ENCODE measurements around the gene ATP7A. TPM values are rescaled to one million over a fixed set of nuclear protein-coding genes. Genes with fewer than 3 reads are reported as not detected.

ATP7A gene
- total RNA-seq, 6 experiments from 2014 or later = 2.1 to 3.9 (median 3.2) TPM

GRCh38 chrX:77894921-77895886 lies 15.3 kb upstream of the ATP7A start, which contains the start of gene MAGT1:
TSS of gene MAGT1 (minus strand) at chrX:77895435. CDS start at chrX:77895410, 25 bp downstream.
- H3K4me3 ChIP-seq = peak within 1 kb of the TSS; percentile 48 to 67 (median 57)
- 20% methylated on average over 42 of the region's 49 CpGs for WGBS (ENCODE audit: insufficient coverage, low coverage, low lambda C conversion rate, missing lambda C conversion rate)
- intact Hi-C loops (cut with DNase I) = no loop called here
- no peaks in the 10 kb centered on the region for H3K36me3 ChIP-seq
- H3K27ac ChIP-seq = peak within 1 kb of the TSS; percentile 79 to 94 (median 89)
- no peaks in the 10 kb centered on the region for H3K27me3 ChIP-seq
- DNase-seq (peak; percentile 91 to 94 (median 94)), ATAC-seq (peak; percentile 89 to 97 (median 93))
- no peaks in the 10 kb centered on the region for H3K9me3 ChIP-seq
- peaks cover 0 to 8% (median 2%) of the 10 kb centered on the region in 4 donors for H3K4me1 ChIP-seq
- TF ChIP-seq POLR2A (IDR thresholded peaks at IDR 0.05) = peak; percentile 89
- TF ChIP-seq, protein P1, sequence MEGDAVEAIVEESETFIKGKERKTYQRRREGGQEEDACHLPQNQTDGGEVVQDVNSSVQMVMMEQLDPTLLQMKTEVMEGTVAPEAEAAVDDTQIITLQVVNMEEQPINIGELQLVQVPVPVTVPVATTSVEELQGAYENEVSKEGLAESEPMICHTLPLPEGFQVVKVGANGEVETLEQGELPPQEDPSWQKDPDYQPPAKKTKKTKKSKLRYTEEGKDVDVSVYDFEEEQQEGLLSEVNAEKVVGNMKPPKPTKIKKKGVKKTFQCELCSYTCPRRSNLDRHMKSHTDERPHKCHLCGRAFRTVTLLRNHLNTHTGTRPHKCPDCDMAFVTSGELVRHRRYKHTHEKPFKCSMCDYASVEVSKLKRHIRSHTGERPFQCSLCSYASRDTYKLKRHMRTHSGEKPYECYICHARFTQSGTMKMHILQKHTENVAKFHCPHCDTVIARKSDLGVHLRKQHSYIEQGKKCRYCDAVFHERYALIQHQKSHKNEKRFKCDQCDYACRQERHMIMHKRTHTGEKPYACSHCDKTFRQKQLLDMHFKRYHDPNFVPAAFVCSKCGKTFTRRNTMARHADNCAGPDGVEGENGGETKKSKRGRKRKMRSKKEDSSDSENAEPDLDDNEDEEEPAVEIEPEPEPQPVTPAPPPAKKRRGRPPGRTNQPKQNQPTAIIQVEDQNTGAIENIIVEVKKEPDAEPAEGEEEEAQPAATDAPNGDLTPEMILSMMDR (IDR thresholded peaks at IDR 0.05) = no peak

DNA sequence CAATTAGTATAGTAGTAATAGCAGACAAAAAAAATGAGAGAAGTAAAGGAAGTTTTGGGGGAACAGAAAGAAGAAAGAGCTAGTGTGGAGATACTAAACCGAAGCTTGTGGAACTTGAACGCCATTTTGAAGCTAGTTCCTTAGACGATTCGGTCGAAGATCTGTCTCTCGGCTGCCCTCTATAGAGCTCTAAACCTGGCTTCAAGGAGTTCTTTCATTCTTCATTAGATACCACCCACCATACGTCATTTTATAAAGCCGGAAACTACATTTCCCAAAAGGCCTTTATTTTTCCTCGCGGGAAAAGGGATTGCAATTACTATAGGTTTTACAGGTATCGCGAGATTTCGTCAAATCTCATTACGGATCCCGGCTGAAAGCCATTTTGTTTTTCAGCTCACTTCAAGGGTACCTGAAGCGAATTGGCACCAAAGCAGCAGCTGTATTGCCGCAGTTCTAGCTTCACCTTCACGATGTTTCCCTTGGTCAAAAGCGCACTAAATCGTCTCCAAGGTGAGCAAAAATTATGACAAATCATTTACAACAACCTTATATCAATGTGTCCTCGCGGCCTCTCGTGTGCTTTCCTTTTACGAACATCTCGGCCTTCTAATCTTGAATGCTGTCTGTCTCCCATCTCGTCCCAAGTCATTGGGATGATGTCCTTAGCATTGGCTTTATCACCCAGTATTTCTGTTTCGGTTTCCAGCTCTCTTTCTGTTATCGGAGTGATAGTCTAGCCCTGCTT lies 11.2 kb upstream of the ATP7A start, which contains the start of gene COX7B:
Gene COX7B, plus strand, starts transcription at position 388 of the 748 bp plus-strand sequence. Its CDS starts 86 bp downstream, at position 474.
- peak; percentile 84 for TF ChIP-seq POLR2A (IDR thresholded peaks at IDR 0.05)
- TF ChIP-seq, protein P1 (IDR thresholded peaks at IDR 0.05) = peak in 3 of 4 donors; percentile 24 to 39 (median 37)
- Histone ChIP-seq H3K27me3 (no peaks in the 10 kb centered on the region), H3K4me1 (no peaks in the 10 kb centered on the region), H3K9me3 (no peaks in the 10 kb centered on the region), H3K36me3 (peaks cover 0 to 9% (median 0%) of the 10 kb centered on the region in 4 donors), H3K4me3 (peak within 1 kb of the TSS; percentile 38 to 66 (median 65)), H3K27ac (peak within 1 kb of the TSS; percentile 71 to 80 (median 78))
- ATAC-seq (peak; percentile 76 to 81 (median 80)), DNase-seq (peak in 1 of 3 donors; percentile 63)
- 23% methylated on average over 28 of the region's 28 CpGs for WGBS (ENCODE audit: insufficient coverage, low coverage, low lambda C conversion rate, missing lambda C conversion rate)
- intact Hi-C loops (cut with DNase I) = no loop called here

- H3K27me3 ChIP-seq = no peaks in the 10 kb centered on the region
- H3K27ac ChIP-seq = peak overlapping the region; percentile 71 to 80 (median 78)
- ATAC-seq = peak in 1 of 4 donors; percentile 24
- no peak for DNase-seq
- WGBS (ENCODE audit: insufficient coverage, low coverage, low lambda C conversion rate, missing lambda C conversion rate) = 20% methylated on average over 1 of the region's 1 CpG
- no peaks in the 10 kb centered on the region for H3K9me3 ChIP-seq
- no peaks in the 10 kb centered on the region for H3K4me1 ChIP-seq
- H3K36me3 ChIP-seq = peaks cover 0 to 9% (median 0%) of the 10 kb centered on the region in 4 donors
- H3K4me3 ChIP-seq = peak overlapping the region; percentile 38 to 66 (median 65)
- intact Hi-C loops (cut with DNase I) = no loop called here
- TF ChIP-seq, protein P1 (IDR thresholded peaks at IDR 0.05) = no peak
- no peak for TF ChIP-seq POLR2A (IDR thresholded peaks at IDR 0.05)
These were observed 9.8 kb upstream of the ATP7A start for GRCh38 chrX:77900688-77901087.

GRCh38 chrX:77901506-77901905 lies 9.0 kb upstream of the ATP7A start:
- Histone ChIP-seq H3K4me3 (no peak overlapping the region), H3K27me3 (no peaks in the 10 kb centered on the region), H3K9me3 (no peaks in the 10 kb centered on the region), H3K27ac (no peak overlapping the region), H3K4me1 (no peaks in the 10 kb centered on the region), H3K36me3 (peaks cover 0 to 9% (median 0%) of the 10 kb centered on the region in 4 donors)
- WGBS (ENCODE audit: insufficient coverage, low coverage, low lambda C conversion rate, missing lambda C conversion rate) = 63% methylated on average over 3 of the region's 5 CpGs
- ATAC-seq (no peak), DNase-seq (no peak)
- intact Hi-C loops (cut with DNase I) = no loop called here
- no peak for TF ChIP-seq POLR2A (IDR thresholded peaks at IDR 0.05)
- TF ChIP-seq, protein P1 (IDR thresholded peaks at IDR 0.05) = no peak
